Lung (tissue), 12 donors: Measurements from ENCODE around the gene ENTPD7. TPM values are rescaled to one million over a fixed set of nuclear protein-coding genes. Genes with fewer than 3 reads are reported as not detected.
A peak's percentile ranks its signal among the peaks of the same experiment; 100 is the strongest.

Source experiments
- ATAC-seq: fragments of 200-7000 bp; cut with Tn5 transposase; one replicate; pipeline ENCODE4 v1.9.1; 2020; ENCODE audit warnings: moderate number of reproducible peaks; ENCODE audit not compliant: insufficient read depth, low FRiP score
- DNase-seq, 3 donors: peaks; one replicate each; pipeline ENCODE4 v3.0.0-alpha.2; 2013 to 2017
- H3K27ac ChIP-seq, 2 donors: one replicate each; pipeline ENCODE4 v1.5.1; 2013; ENCODE audit warnings: mild to moderate bottlenecking in 2 of 2, moderate library complexity in 2 of 2, control low read depth in 1 of 2, inconsistent platforms in 1 of 2, low read depth in 1 of 2, low read length in 1 of 2
- H3K27me3 ChIP-seq, 3 donors: one replicate each; pipeline ENCODE4 v1.5.1; 2013; ENCODE audit warnings: low read length in 2 of 3; ENCODE audit not compliant: control insufficient read depth in 3 of 3, insufficient read depth in 3 of 3
- H3K36me3 ChIP-seq, 4 donors: one replicate each; pipeline ENCODE4 v1.5.1; 2013; ENCODE audit warnings: low read length in 4 of 4, mild to moderate bottlenecking in 1 of 4, moderate library complexity in 1 of 4; ENCODE audit not compliant: control insufficient read depth in 4 of 4, insufficient read depth in 4 of 4
- H3K4me1 ChIP-seq, 5 donors: one replicate each; pipeline ENCODE4 v1.5.1; 2013; ENCODE audit warnings: low read length in 5 of 5, mild to moderate bottlenecking in 2 of 5, moderate library complexity in 1 of 5; ENCODE audit not compliant: control insufficient read depth in 5 of 5, insufficient read depth in 5 of 5
- H3K4me3 ChIP-seq: one replicate; pipeline ENCODE4 v1.5.1; 2013; ENCODE audit warnings: mild to moderate bottlenecking, control low read depth, moderate library complexity
- H3K9ac ChIP-seq, 2 donors: one replicate each; pipeline ENCODE4 v1.5.1; 2013; ENCODE audit warnings: low read length in 2 of 2, control low read depth in 1 of 2; ENCODE audit not compliant: insufficient read depth in 1 of 2
- H3K9me3 ChIP-seq, 4 donors: one replicate each; pipeline ENCODE4 v1.5.1; 2013; ENCODE audit warnings: low read length in 3 of 4, mild to moderate bottlenecking in 1 of 4, moderate library complexity in 1 of 4; ENCODE audit not compliant: control insufficient read depth in 4 of 4, insufficient read depth in 3 of 4
- WGBS, 2 donors: extraction: QIAGEN DNeasy Blood & Tissue Kit; methylation state at CpG; one replicate each; pipeline ENCODE4 v1.1.7; 2013; 5-methylcytosine and 5-hydroxymethylcytosine counted together
- polyA plus RNA-seq, 2 donors: library from polyadenylated mRNA; stranded (reverse); fragments of 200-250 nt; gene quantifications; one replicate each; pipeline ENCODE4 v1.2.1, GENCODE V29; 2013
- total RNA-seq, 2 donors: library from RNA; depleted of rRNA in 1 of 2; stranded (reverse); fragments of >200 nt in 1 of 2; gene quantifications; one replicate each; pipeline ENCODE4 v1.2.1, GENCODE V29; 2014 to 2021
- TF ChIP-seq, protein P1 (sequence below): IDR thresholded peaks from 2 replicates; pipeline ENCODE4 v1.5.1; 2012; ENCODE audit warnings: mild to moderate bottlenecking; ENCODE audit errors: control extremely low read depth, extremely low read depth
- donor health status: control.
- donor health status: control.
- donor health status: Bipolar disorder and iron deficiency.
- donor health status: healthy.
- donor health status: DM: yes; HTN: yes; CAD: no.

The ENTPD7 gene
- total and polyA plus RNA-seq, 4 donors = 1.0 to 14.6 (median 10.6) TPM

DNA sequence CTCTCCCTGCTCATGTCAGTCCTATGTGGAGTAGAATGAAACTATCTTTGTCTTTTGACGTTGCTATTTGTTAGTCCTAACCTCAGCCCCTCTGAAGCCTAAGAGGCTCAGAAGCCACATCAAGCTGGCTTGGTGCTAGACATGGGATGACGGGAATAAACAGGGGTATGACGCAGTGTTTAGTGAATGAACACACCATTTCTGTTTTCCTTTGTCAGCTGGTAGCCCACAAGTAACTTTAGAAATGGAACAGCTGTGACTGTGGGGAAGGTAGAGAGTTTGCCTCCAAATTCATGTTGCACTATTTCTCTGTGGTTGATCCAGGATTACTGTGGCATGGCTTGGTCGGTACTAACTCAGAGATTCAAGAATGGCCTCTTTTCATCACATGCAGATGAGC lies 41.3 kb downstream of the ENTPD7 start:
- no peak for DNase-seq
- no peak overlapping the region for H3K27ac ChIP-seq
- H3K36me3 ChIP-seq = peaks cover 19 to 45% (median 38%) of the 10 kb centered on the region in 4 donors
- TF ChIP-seq, protein P1, sequence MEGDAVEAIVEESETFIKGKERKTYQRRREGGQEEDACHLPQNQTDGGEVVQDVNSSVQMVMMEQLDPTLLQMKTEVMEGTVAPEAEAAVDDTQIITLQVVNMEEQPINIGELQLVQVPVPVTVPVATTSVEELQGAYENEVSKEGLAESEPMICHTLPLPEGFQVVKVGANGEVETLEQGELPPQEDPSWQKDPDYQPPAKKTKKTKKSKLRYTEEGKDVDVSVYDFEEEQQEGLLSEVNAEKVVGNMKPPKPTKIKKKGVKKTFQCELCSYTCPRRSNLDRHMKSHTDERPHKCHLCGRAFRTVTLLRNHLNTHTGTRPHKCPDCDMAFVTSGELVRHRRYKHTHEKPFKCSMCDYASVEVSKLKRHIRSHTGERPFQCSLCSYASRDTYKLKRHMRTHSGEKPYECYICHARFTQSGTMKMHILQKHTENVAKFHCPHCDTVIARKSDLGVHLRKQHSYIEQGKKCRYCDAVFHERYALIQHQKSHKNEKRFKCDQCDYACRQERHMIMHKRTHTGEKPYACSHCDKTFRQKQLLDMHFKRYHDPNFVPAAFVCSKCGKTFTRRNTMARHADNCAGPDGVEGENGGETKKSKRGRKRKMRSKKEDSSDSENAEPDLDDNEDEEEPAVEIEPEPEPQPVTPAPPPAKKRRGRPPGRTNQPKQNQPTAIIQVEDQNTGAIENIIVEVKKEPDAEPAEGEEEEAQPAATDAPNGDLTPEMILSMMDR = no peak
- H3K4me1 ChIP-seq = no peaks in the 10 kb centered on the region
- H3K27me3 ChIP-seq = no peaks in the 10 kb centered on the region
- ATAC-seq = no peak
- no peaks in the 10 kb centered on the region for H3K9me3 ChIP-seq
- 91 to 95% methylated on average over 4 of the region's 4 CpGs for WGBS, 2 donors
- H3K9ac ChIP-seq = no peak overlapping the region
- no peak overlapping the region for H3K4me3 ChIP-seq

DNA sequence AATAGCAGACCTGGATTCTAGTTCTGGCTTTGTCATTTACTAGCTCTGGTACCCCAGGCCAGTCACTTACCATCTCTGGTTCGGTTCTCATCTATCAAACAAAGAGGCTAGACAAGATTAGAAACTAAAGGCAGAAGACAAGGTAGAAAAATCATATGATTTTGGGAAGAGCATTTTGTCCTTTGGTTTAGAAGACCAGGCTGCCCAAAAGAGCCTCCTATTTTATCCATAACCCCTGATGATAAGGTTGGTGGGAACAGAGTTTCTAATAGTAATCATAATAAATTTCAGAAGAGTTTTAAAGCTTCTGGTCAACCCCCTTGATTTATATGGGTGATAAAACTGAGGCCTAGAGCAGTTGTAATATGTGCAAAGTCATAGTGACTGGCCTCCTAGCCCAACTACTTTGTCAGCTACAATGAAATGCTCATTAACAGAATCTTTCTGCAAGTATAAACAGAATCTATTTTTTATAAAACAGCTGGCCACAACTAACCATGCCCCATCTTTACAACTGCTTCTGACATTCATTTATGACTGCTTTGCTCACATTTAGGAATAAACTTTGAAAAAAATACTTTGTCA lies 49.2 kb downstream of the ENTPD7 start:
- peaks cover 0 to 5% (median 0%) of the 10 kb centered on the region in 5 donors for H3K4me1 ChIP-seq
- TF ChIP-seq, protein P1 = no peak
- no peak overlapping the region for H3K9ac ChIP-seq
- peaks cover 9 to 24% (median 21%) of the 10 kb centered on the region in 4 donors for H3K36me3 ChIP-seq
- no peaks in the 10 kb centered on the region for H3K9me3 ChIP-seq
- no peak for ATAC-seq
- no peak overlapping the region for H3K27ac ChIP-seq
- WGBS, 2 donors = 91 to 93% methylated on average over 1 of the region's 1 CpG
- DNase-seq = peak in 2 of 3 donors; percentile 5 to 9
- H3K27me3 ChIP-seq = no peaks in the 10 kb centered on the region
- H3K4me3 ChIP-seq = no peak overlapping the region

DNA sequence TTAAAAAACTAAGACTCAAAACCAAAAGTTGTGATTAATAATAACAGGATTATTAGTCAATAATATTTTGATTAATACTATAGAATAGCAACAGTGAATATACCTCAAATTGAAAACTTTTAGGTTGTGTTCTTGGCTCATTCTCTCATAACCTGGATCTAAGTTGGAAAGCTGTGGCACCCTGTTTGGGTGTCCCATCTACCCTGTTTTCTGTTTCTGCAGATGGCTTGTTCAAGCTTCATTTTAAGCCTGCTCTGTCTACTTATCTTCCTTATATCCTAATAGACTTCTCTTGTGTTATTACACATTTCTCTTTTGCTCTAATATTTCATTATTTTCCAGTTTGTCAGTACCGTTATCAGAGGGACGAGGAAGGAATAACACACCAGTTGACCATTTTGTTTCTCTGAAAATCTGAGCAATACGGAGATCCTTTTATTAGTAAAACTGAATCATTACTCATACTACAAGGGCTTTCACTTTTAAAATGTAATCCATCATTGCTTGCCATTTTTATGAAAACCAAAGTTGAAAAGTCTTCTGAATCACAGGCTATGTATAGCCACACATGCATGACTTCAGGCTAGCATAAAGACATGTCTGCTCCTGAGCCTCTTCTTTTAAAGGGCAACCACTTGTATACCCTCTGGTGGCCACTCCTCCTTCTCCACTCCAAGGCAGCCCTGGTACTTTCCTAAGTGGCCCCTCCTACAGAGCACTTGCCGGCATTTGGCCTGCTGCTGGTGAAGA lies 50.3 kb downstream of the ENTPD7 start:
- DNase-seq (no peak), ATAC-seq (no peak)
- peaks cover 9 to 24% (median 15%) of the 10 kb centered on the region in 4 donors for H3K36me3 ChIP-seq

More for the DNA sequence above, 50.3 kb downstream of the ENTPD7 start:
- Histone ChIP-seq H3K27me3 (no peaks in the 10 kb centered on the region), H3K9ac (no peak overlapping the region), H3K9me3 (no peaks in the 10 kb centered on the region), H3K4me1 (peaks cover 0 to 5% (median 0%) of the 10 kb centered on the region in 5 donors), H3K27ac (peak overlapping the region in 1 of 2 donors; percentile 31), H3K4me3 (no peak overlapping the region)
- TF ChIP-seq, protein P1 = no peak
- 57 to 90% methylated on average over 4 of the region's 4 CpGs for WGBS, 2 donors
